GM10266 (cell line): ENCODE data around the gene GSTO2.

Source experiments
- DNase-seq: peaks from one replicate; pipeline ENCODE4 v3.0.0; 2012; ENCODE audit errors: extremely low spot score
- TF ChIP-seq, protein P1 (sequence below): IDR thresholded peaks from 2 replicates; pipeline ENCODE4 v1.5.1; 2012; ENCODE audit warnings: mild to moderate bottlenecking, low read depth; ENCODE audit not compliant: control insufficient read depth, insufficient read depth; ENCODE audit errors: missing control alignments

The GSTO2 gene

GRCh38 chr10:104296687-104297436, 27.9 kb downstream of the GSTO2 start:
- no peak for DNase-seq
- TF ChIP-seq, protein P1, sequence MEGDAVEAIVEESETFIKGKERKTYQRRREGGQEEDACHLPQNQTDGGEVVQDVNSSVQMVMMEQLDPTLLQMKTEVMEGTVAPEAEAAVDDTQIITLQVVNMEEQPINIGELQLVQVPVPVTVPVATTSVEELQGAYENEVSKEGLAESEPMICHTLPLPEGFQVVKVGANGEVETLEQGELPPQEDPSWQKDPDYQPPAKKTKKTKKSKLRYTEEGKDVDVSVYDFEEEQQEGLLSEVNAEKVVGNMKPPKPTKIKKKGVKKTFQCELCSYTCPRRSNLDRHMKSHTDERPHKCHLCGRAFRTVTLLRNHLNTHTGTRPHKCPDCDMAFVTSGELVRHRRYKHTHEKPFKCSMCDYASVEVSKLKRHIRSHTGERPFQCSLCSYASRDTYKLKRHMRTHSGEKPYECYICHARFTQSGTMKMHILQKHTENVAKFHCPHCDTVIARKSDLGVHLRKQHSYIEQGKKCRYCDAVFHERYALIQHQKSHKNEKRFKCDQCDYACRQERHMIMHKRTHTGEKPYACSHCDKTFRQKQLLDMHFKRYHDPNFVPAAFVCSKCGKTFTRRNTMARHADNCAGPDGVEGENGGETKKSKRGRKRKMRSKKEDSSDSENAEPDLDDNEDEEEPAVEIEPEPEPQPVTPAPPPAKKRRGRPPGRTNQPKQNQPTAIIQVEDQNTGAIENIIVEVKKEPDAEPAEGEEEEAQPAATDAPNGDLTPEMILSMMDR, result no peak

DNA sequence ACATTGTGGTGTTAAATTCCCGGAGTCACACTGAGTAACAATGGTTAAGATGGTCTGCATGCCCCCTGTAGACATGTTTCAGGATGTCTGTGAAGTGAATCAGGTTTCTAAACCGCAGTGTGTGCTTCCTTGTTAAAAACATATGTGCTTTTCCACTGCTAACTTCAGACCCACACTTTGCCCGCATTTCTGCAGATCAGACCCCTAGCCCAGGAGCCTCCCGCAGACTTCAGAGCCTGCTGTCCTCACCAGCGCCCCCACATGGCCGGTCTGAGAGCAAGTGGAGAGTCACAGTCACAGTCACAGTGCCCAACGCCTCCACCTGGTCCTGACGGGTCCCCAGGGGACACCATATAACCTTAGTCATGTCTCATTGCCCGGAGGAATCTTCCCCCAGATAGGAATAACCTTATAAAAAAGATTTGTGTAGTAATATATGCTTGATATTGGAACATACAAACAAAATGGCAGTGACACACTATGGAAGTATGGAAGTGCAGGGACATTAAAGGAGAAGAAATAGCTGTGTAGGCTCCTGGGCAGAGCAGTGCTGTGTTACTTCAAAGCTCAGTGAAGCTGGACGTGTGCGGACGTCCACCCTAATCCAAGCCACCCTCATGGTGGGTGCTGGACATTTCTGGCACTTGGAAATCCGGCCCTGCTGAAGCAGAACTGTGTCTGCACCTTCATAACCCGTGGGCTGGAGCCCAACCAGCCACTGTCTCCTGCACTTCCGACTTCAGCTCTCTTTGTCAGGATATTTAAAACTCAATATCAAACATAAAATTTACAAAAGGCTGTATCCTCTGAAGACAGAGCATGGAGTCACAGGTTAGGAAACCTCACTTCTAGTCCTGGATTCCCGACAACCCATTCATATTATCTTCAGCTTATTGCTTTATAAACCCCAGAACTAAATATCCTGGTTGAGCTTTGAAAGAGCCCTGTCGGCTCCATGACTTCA, 29.0 kb downstream of the GSTO2 start:
- TF ChIP-seq, protein P1, result peak; percentile 43
- DNase-seq, result no peak

- TF ChIP-seq, protein P1, result no peak
- no peak for DNase-seq
Observed at GRCh38 chr10:104299031-104299904, 30.3 kb downstream of the GSTO2 start.

GRCh38 chr10:104300002-104300735, 31.2 kb downstream of the GSTO2 start:
- TF ChIP-seq, protein P1, result no peak
- no peak for DNase-seq

DNA sequence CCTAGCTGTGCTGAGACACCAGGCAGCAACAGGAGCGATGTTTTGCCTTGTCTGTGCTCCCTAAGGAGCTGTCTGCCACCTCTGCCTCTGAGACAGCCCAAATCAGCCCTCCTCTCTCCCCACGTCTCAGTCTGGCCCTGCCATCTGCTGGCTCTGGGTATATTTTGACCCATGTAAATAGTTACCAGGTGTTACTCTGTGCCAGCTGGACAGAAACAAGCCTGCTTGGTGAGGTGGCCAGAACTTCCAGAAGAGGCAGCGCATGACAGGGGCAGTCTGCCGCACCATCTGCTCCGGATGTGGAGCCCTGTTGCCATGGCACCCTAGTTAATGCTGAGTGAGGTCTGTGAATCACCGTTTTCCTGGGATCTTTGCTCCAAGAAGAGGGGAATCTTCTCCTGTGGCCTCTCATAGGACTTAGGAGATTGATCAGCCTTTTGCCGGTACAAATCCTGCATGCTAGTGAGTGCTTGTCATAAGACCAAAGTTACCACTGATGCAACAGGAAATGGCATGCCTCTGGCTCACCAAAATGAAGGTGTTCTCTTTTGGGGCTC, 31.8 kb downstream of the GSTO2 start:
- TF ChIP-seq, protein P1, result no peak
- no peak for DNase-seq
